GM18526 (cell line): Measurements from ENCODE around the gene CEP85.

Experiments
- POLR2A ChIP-seq: IDR thresholded peaks from 3 replicates; pipeline ENCODE4 v1.6.1; 2011; ENCODE audit not compliant: insufficient read length; ENCODE audit errors: extremely low read depth

The CEP85 gene

GRCh38 chr1:26305667-26306289 is 71.8 kb downstream of the CEP85 start:
- TF ChIP-seq POLR2A: no peak

GRCh38 chr1:26306290-26307229 is 72.6 kb downstream of the CEP85 start, which contains the start of gene UBXN11:
Gene UBXN11 (minus strand): TSS chr1:26306636. CDS start chr1:26302883, 3,753 bp downstream.
- TF ChIP-seq POLR2A: peak; percentile 35

GRCh38 chr1:26307363-26307781 is 73.4 kb downstream of the CEP85 start:
- TF ChIP-seq POLR2A: no peak

- no peak for TF ChIP-seq POLR2A
Observed at GRCh38 chr1:26314501-26314900, 80.5 kb downstream of the CEP85 start.

DNA sequence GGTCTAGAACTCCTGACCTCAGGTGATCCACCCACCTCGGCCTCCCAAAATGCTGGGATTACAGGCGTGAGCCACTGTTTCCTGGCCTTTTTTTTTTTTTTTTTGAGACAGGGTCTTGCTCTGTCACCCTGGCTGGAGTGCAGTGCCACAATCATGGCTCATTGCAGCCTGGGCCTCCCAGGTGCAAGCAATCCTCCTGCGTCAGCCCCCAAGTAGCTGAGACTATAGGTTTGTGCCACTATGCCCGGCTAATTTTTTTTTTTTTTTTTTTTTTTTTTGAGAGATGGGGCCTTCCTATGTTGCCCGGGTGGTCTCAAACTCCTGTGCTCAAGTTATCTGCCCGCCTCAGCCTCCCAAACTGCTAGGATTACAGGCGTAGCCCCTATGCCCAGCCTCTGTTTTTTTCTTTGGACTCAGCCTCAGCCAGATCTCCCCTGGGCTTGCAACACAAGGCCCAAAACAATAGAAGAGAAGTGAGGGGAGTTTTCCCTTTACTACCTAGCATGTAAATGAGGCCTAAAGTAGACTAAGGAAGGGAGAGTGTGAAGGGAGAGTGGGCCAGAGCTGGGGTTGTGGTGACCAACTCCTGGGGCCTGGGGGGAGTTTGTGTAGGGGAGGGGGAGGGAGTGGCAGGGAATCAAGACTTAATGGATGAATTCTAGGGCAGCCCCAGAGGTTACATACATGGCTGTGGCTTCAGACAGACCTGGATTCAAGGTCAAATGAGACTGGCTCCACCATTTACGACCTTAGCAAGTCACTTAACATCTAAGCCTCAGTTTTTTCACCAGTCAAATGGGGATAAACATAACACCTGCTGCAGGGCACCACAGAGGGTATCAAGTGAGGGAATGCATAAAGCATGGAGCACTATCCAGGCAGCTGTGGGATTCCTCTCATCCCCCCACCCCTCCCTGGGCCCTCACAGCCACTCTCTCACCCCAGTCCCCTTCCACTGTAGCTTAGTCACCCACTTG is 82.2 kb downstream of the CEP85 start:
- TF ChIP-seq POLR2A: no peak

GRCh38 chr1:26317146-26317545 is 83.1 kb downstream of the CEP85 start:
- no peak for TF ChIP-seq POLR2A

- peak; percentile 83 for TF ChIP-seq POLR2A
Observed at GRCh38 chr1:26317612-26318337, 83.8 kb downstream of the CEP85 start, which contains the start of gene CD52. Gene CD52 (plus strand): TSS chr1:26317958. CDS start chr1:26318018, 60 bp downstream.

GRCh38 chr1:26318338-26319064 is 84.5 kb downstream of the CEP85 start:
- TF ChIP-seq POLR2A: peak; percentile 37

DNA sequence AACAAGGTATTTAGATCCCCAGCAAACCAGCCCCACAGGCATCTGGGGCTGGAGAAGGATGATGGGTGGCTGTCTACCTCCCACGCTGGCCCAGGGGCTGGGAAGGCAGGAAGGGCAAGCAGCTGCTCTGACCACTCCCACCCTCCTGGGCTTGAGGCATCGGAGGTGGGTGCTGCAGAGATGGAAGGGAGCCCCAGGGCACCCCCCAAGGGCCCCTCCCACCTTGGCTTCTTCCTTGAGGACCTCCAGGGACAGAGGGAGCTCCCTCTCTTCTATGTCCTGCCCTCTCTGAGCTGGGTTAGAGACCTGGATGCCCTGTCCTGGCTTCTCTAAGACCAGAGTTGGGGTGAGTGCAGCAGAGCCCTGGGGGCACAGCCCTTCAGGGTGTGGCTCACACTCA is 86.9 kb downstream of the CEP85 start:
- TF ChIP-seq POLR2A: no peak

GRCh38 chr1:26321315-26322041 is 87.5 kb downstream of the CEP85 start:
- peak; percentile 10 for TF ChIP-seq POLR2A

GRCh38 chr1:26322042-26322331 is 88.0 kb downstream of the CEP85 start:
- no peak for TF ChIP-seq POLR2A

DNA sequence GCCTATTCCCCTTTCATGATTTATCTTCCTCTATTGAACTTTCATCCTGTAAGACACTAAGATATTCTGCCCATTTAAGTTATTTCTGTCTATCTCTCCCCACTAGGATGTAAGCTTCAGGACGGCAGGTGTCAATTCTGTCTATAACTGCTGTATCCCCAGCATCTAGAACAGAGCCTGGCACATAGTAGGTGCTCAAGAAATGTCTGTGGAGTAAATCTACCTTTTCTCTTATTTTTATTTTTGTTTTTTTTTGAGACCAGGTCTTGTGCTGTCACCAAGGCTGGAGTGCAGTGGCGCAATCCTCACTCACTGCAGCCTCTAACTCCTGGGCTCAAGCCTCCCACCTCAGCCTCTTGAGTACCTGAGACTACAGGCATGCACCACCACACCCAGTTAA is 89.4 kb downstream of the CEP85 start:
- TF ChIP-seq POLR2A: no peak

DNA sequence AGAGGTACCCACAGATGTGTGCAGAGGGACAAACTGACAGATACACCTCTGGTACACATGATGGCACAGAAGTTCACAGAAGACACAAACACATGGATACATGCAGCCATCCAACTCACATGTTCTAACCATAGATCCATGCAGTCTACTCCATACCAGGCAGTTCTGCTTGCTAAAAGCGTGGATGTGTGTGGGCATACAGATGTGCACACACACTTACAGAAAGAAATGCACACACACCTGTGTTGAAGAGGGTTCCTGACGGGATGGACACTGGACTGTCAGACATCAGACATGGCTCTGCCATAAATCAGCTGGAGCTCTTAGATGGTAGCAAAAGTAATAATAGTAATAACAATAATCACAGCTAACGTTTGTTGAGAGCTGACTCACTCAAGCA is 90.5 kb downstream of the CEP85 start:
- TF ChIP-seq POLR2A: no peak

DNA sequence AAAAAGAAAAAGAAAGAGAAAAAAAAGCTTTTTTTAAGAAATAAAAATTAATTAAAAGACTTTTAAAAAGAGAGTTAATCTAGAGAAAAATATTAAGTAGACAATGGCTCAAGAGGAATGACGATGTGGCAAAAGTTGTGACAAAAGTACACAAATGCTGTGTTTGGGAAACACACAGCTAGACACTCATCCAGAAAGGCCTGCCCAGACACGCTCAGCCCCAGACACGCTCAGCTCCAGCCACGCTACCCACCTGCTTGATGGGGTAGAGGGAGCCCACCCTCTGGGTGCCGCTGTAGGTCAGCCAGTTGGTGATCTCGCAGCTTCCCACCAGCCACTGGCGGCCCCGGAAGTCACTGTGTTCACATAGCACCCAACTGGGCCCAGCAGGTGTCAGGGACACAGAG is 94.0 kb downstream of the CEP85 start:
- no peak for TF ChIP-seq POLR2A
